ENCODE measurements around the gene LRRC7. TPM values are rescaled to one million over a fixed set of nuclear protein-coding genes. Genes with fewer than 3 reads are reported as not detected.
A peak's percentile ranks its signal among the peaks of the same experiment; 100 is the strongest.

Gene LRRC7
- total and polyA plus RNA-seq, 2 of the 8 experiments (the other 6 are each of a cell fraction or from before 2014, with no cell fraction given) = 0.03 to 0.17 TPM

- TF ChIP-seq EGR1 (IDR thresholded peaks at IDR 0.05; ENCODE audit: borderline replicate concordance, low read depth, low read length) = no peak
- TF ChIP-seq CEBPB (IDR thresholded peaks at IDR 0.05; ENCODE audit: low read depth, low read length) = no peak
- TF ChIP-seq JUND (IDR thresholded peaks at IDR 0.05; ENCODE audit: low read length) = no peak
- TF ChIP-seq SIRT6 (IDR thresholded peaks at IDR 0.05; ENCODE audit: low read length) = no peak
- TF ChIP-seq POU5F1 (IDR thresholded peaks at IDR 0.05; ENCODE audit: low read depth, low read length) = no peak
- TF ChIP-seq SUZ12 (IDR thresholded peaks at IDR 0.05; ENCODE audit: low read length) = no peak
- no peak for TF ChIP-seq SIX5 (IDR thresholded peaks at IDR 0.05; ENCODE audit: low read depth, low read length)
- no peak for TF ChIP-seq SRF (IDR thresholded peaks at IDR 0.05; ENCODE audit: low read depth, low read length)
- no peak for TF ChIP-seq PHF8 (conservative IDR thresholded peaks at IDR 0.05; ENCODE audit: low read depth, low read length)
- TF ChIP-seq YY1 (IDR thresholded peaks at IDR 0.05; ENCODE audit: low read depth, low read length) = no peak
- TF ChIP-seq RAD21 (IDR thresholded peaks at IDR 0.05 in 1 of 2, conservative IDR thresholded peaks at IDR 0.05 in 1 of 2; ENCODE audit: low read depth in 2 of 2, low read length in 2 of 2) = no peak
- no peak overlapping the region for H4K91ac ChIP-seq (replicated peaks; ENCODE audit: insufficient read length, low read length)
- no peak overlapping the region for H3K9ac ChIP-seq (replicated peaks in 1 of 4; ENCODE audit: extremely low read depth in 1 of 4, low read depth in 3 of 4, low read length in 3 of 4)
- H4K20me1 ChIP-seq (replicated peaks in 1 of 2; ENCODE audit: control insufficient read depth in 1 of 2, insufficient read depth in 2 of 2, low read length in 2 of 2) = no peaks in the 10 kb centered on the region
- H4K5ac ChIP-seq (ENCODE audit: insufficient read length, low read depth, low read length) = no peak overlapping the region
- no peaks in the 10 kb centered on the region for H3K79me1 ChIP-seq (ENCODE audit: low read depth, low read length)
- H2AFZ ChIP-seq (ENCODE audit: low read length) = no peak overlapping the region
- H2BK120ac ChIP-seq (replicated peaks; ENCODE audit: low read depth, low read length) = no peak overlapping the region
- no peaks in the 10 kb centered on the region for H3K23me2 ChIP-seq (ENCODE audit: low read depth, low read length)
- no peaks in the 10 kb centered on the region for H3K4me1 ChIP-seq (replicated peaks in 1 of 4; ENCODE audit: control insufficient read depth in 3 of 4, insufficient read depth in 4 of 4, low read length in 3 of 4)
- no peak overlapping the region for H3K4me2 ChIP-seq (ENCODE audit: insufficient read depth in 1 of 2, low read depth in 2 of 2, low read length in 2 of 2)
- POLR2A ChIA-PET (ENCODE audit: partially characterized antibody) = no interaction called here
- H3K18ac ChIP-seq (ENCODE audit: extremely low read depth, low read length) = no peak overlapping the region
- H2AK5ac ChIP-seq (ENCODE audit: low read depth, low read length) = no peak overlapping the region
- no peaks in the 10 kb centered on the region for H3K9me3 ChIP-seq (ENCODE audit: insufficient read depth in 2 of 2, low read depth in 1 of 2, low read length in 1 of 2)
- H2BK20ac ChIP-seq (ENCODE audit: low read length) = no peak overlapping the region
- H2BK12ac ChIP-seq (ENCODE audit: low read depth, low read length) = no peak overlapping the region
- no peak overlapping the region for H4K8ac ChIP-seq (ENCODE audit: extremely low read depth, insufficient read depth, low read length)
- no peak overlapping the region for H3K4ac ChIP-seq (replicated peaks; ENCODE audit: insufficient read length, low read depth, low read length)
- no peaks in the 10 kb centered on the region for H3K79me2 ChIP-seq (ENCODE audit: control insufficient read depth in 1 of 2, insufficient read depth in 2 of 2, low read length in 2 of 2)
- H3K23ac ChIP-seq (ENCODE audit: insufficient read length) = no peak overlapping the region
- H2BK5ac ChIP-seq (ENCODE audit: low read depth, low read length) = no peak overlapping the region
- no peak overlapping the region for H3K56ac ChIP-seq (replicated peaks; ENCODE audit: insufficient read length, low read depth, low read length)
- H2BK15ac ChIP-seq (ENCODE audit: low read length) = no peak overlapping the region
- no peak for DNase-seq (ENCODE audit: low read depth in 1 of 2, low spot score in 2 of 2)
- no peaks in the 10 kb centered on the region for H3K27me3 ChIP-seq (replicated peaks in 1 of 4; ENCODE audit: control insufficient read depth in 3 of 4, extremely low read depth in 1 of 4, insufficient read depth in 3 of 4, low read length in 3 of 4)
- H3K4me3 ChIP-seq (ENCODE audit: extremely low read depth in 1 of 4, insufficient read depth in 2 of 4, low read depth in 3 of 4, low read length in 4 of 4) = no peak overlapping the region
- no peak overlapping the region for H3K14ac ChIP-seq (ENCODE audit: insufficient read length)
- peaks cover 0 to 9% (median 0%) of the 10 kb centered on the region in 4 experiments; a peak in 1 of 8 replicates for H3K36me3 ChIP-seq (ENCODE audit: control insufficient read depth in 2 of 4, insufficient read depth in 4 of 4, low read length in 3 of 4)
- CTCF ChIA-PET (ENCODE audit: partially characterized antibody) = interaction anchor here (1.4 to 2.7 kb wide), 3 partner anchors 21 to 40 kb away, joined by 4 to 8 read pairs (median 5); no protein-coding TSS in a partner anchor
- 89% methylated on average over 5 of the region's 5 CpGs; no CpG with 5 or more reads in 1 of the 2 experiments for WGBS, 2 experiments (ENCODE audit: extremely low coverage in 1 of 2, insufficient coverage in 1 of 2, insufficient read length in 1 of 2, insufficient replicate concordance in 2 of 2, low coverage in 1 of 2, low lambda C conversion rate in 2 of 2, missing lambda C conversion rate in 1 of 2)
- FAIRE-seq = peak; percentile 13
- no peak overlapping the region for H3K27ac ChIP-seq (ENCODE audit: low read depth, low read length)
These were observed 601.5 kb downstream of the LRRC7 start for GRCh38 chr1:70169018-70169839.
